B cell (primary cell): ENCODE measurements around the gene CASZ1. TPM values are rescaled to one million over a fixed set of nuclear protein-coding genes. Genes with fewer than 3 reads are reported as not detected.

Experiments used
- ATAC-seq: fragments of 200-7000 bp; cut with Tn5 transposase; one replicate; pipeline ENCODE4 v1.10.0; 2021; ENCODE audit warnings: low read depth, mild to moderate bottlenecking, moderate number of reproducible peaks, moderate library complexity
- CTCF ChIA-PET: fragments of 350-600 bp; sonication (Branson Sonifier 250); formaldehyde crosslinking; loops from one replicate; lab custom pipeline; 2021; ENCODE audit warnings: antibody characterized with exemption, inconsistent platforms; lab: Charles Lee
- POLR2A ChIA-PET: fragments of 350-600 bp; sonication (Branson Sonifier 250); formaldehyde crosslinking; loops from one replicate; lab custom pipeline; 2021; ENCODE audit warnings: antibody characterized with exemption; lab: Charles Lee
- DNase-seq: peaks from one replicate; pipeline ENCODE4 v3.0.0; 2013
- H2AFZ ChIP-seq: 2 replicates; pipeline ENCODE4 v1.6.1; 2012; ENCODE audit warnings: mild to moderate bottlenecking, low read depth, low read length; ENCODE audit not compliant: insufficient read depth, poor library complexity, severe bottlenecking
- H3K27ac ChIP-seq, 2 donors: 1 replicate in 1 of 2; 2 replicates in 1 of 2; pipeline ENCODE4 v1.5.1; 2012 to 2013; ENCODE audit warnings: low read length in 2 of 2, mild to moderate bottlenecking in 2 of 2, moderate library complexity in 1 of 2
- H3K27me3 ChIP-seq, 4 experiments: fragments of 200-600 bp in 1 of 4; sonication (generic) in 1 of 4; replicated peaks in 1 of 4; 1 replicate in 2 of 4; 2 replicates in 2 of 4; pipeline versions ENCODE4 v1.6.1 to v1.7.0; 2013 to 2016; ENCODE audit warnings: low read length in 3 of 4, mild to moderate bottlenecking in 2 of 4, mixed read lengths in 1 of 4, moderate library complexity in 1 of 4; ENCODE audit not compliant: insufficient read depth in 4 of 4, control insufficient read depth in 3 of 4; ENCODE audit errors: control extremely low read depth in 1 of 4
- H3K36me3 ChIP-seq, 2 experiments: replicated peaks in 1 of 2; 1 replicate in 1 of 2; 2 replicates in 1 of 2; pipeline versions ENCODE4 v1.6.1 to v1.7.1; 2013; ENCODE audit warnings: low read length in 1 of 2; ENCODE audit not compliant: insufficient read depth in 2 of 2, control insufficient read depth in 1 of 2; ENCODE audit errors: control extremely low read depth in 1 of 2, extremely low read depth in 1 of 2
- H3K4me1 ChIP-seq, 2 donors: fragments of 200-600 bp in 1 of 2; sonication (generic) in 1 of 2; 1 replicate in 1 of 2; 2 replicates in 1 of 2; pipeline versions ENCODE4 v1.5.1 to v1.6.1; 2013 to 2017; ENCODE audit warnings: low read length in 2 of 2; ENCODE audit not compliant: control insufficient read depth in 2 of 2, insufficient read depth in 2 of 2
- H3K4me2 ChIP-seq: replicated peaks from 2 replicates; pipeline ENCODE3; 2012; ENCODE audit warnings: mild to moderate bottlenecking, low read depth, low read length; ENCODE audit not compliant: poor library complexity, severe bottlenecking
- H3K4me3 ChIP-seq, 5 experiments: fragments of 200-600 bp in 1 of 5; sonication (generic) in 1 of 5; 1 replicate in 3 of 5; 2 replicates in 2 of 5; pipeline versions ENCODE4 v1.5.1 to v1.7.0; 2011 to 2016; ENCODE audit warnings: low read length in 4 of 5, mild to moderate bottlenecking in 4 of 5, low read depth in 2 of 5, control low read depth in 1 of 5, moderate library complexity in 1 of 5; ENCODE audit not compliant: insufficient read depth in 1 of 5; ENCODE audit errors: control extremely low read depth in 1 of 5, extremely low read depth in 1 of 5
- H3K79me2 ChIP-seq: fragments of 200-600 bp; sonication (generic); one replicate; pipeline ENCODE4 v1.6.0; 2016; ENCODE audit warnings: low read length; ENCODE audit not compliant: control insufficient read depth, insufficient read depth
- H3K9ac ChIP-seq: fragments of 200-600 bp; sonication (generic); 2 replicates; pipeline ENCODE4 v1.6.1; 2017; ENCODE audit warnings: mild to moderate bottlenecking, low read length, moderate library complexity
- H3K9me3 ChIP-seq, 3 donors: one replicate each; pipeline versions ENCODE4 v1.6.1 to v1.7.1; 2013; ENCODE audit warnings: low read length in 2 of 3; ENCODE audit not compliant: control insufficient read depth in 2 of 3, insufficient read depth in 1 of 3; ENCODE audit errors: control extremely low read depth in 1 of 3
- H4K20me1 ChIP-seq: 2 replicates; pipeline ENCODE4 v1.6.0; 2012; ENCODE audit warnings: mild to moderate bottlenecking, low read length; ENCODE audit not compliant: insufficient read depth, control insufficient read depth, poor library complexity, severe bottlenecking
- H3K27ac Mint-ChIP-seq: one replicate; pipeline ENCODE4 v1.8.0; 2021; ENCODE audit warnings: mixed read lengths
- H3K27me3 Mint-ChIP-seq: one replicate; pipeline ENCODE4 v1.8.0; 2021; ENCODE audit warnings: mixed read lengths
- H3K4me1 Mint-ChIP-seq: one replicate; pipeline ENCODE4 v1.8.0; 2021; ENCODE audit warnings: mixed read lengths
- H3K4me3 Mint-ChIP-seq: one replicate; pipeline ENCODE4 v1.8.0; 2021; ENCODE audit warnings: mixed read lengths
- H3K9me3 Mint-ChIP-seq: one replicate; pipeline ENCODE4 v1.8.0; 2022; ENCODE audit warnings: mixed read lengths; ENCODE audit not compliant: insufficient read depth
- EZH2 ChIP-seq: IDR thresholded peaks from 2 replicates; pipeline ENCODE4 v1.6.1; 2012; ENCODE audit warnings: borderline replicate concordance, low read depth, mild to moderate bottlenecking, moderate library complexity, low read length; ENCODE audit not compliant: insufficient read depth, poor library complexity, severe bottlenecking
- WGBS: methylation state at CpG from one replicate; pipeline ENCODE4 v1.1.5; 2013; ENCODE audit warnings: missing lambda C conversion rate; ENCODE audit not compliant: insufficient coverage; 5-methylcytosine and 5-hydroxymethylcytosine counted together
- intact Hi-C: fragments of 100-400 bp; cut with micrococcal nuclease; formaldehyde crosslinking; loops from one replicate; pipeline ENCODE4 v1.10.0; 2022
- polyA plus RNA-seq: library from polyadenylated mRNA; depleted of rRNA; stranded (reverse); fragments of >200 nt; gene quantifications from 2 replicates; pipeline ENCODE4 v1.2.3, GENCODE V29; 2012
- total RNA-seq, 2 donors: library from RNA; stranded (reverse); fragments of 120-200 nt in 1 of 2; gene quantifications; 1 replicate in 1 of 2; 2 replicates in 1 of 2; pipeline versions ENCODE4 v1.2.3 to v1.2.4, GENCODE V29; 2013 to 2022
- TF ChIP-seq, protein P1 (sequence below): fragments of 200-600 bp; IDR thresholded peaks from one replicate; pipeline ENCODE4 v1.8.0; 2022; ENCODE audit warnings: antibody characterized with exemption, mild to moderate bottlenecking

Gene CASZ1
- total and polyA plus RNA-seq, 2 donors (not counting 1 experiment from before 2014, with no cell fraction given) = 9.5 to 27.2 TPM

DNA sequence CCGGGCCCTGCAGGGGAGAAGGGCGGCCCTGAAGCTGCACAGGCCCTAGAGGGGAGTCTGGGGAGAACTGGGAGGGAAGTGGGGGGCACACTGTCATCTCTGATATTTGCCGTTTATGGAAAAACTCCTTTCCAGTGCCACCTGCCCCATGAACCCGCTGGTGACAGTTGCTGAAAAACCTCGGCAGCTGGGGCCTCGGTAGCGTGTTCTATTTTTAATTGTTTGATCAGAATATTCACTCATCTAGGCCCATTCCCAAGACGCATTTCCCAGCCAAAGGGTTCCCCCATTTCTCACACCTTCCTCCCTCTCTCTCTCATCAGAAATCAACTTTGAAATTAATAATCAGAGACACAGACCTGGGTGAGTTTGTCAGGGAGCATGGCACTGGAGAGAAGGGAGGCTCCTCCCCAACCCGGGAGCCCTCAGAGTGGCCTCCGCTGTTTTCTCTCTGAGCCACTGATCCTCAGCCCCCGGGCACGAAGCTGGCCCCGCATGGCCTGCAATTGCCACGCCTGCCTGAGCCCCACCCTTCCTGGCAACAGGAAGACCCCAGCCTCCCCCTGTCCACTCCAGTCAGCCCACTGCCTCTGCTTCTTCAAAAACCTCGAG lies 111.1 kb downstream of the CASZ1 start:
- no peak overlapping the region for H3K4me3 ChIP-seq
- no peak overlapping the region for H3K4me3 Mint-ChIP-seq
- peaks cover 98% of the 10 kb centered on the region for H4K20me1 ChIP-seq
- ATAC-seq (no peak), DNase-seq (no peak)
- no peak overlapping the region for H3K27ac Mint-ChIP-seq
- H3K9ac ChIP-seq = no peak overlapping the region
- WGBS = 93% methylated on average over 9 of the region's 15 CpGs
- no peak for TF ChIP-seq EZH2
- H3K27ac ChIP-seq = no peak overlapping the region
- H3K36me3 ChIP-seq = peaks cover 0 to 6% of the 10 kb centered on the region in 2 experiments
- ChIA-PET CTCF (no interaction called here), POLR2A (no interaction called here)
- no peaks in the 10 kb centered on the region for H3K9me3 ChIP-seq
- H3K79me2 ChIP-seq = peaks cover 94% of the 10 kb centered on the region
- H3K4me2 ChIP-seq = no peak overlapping the region
- no peaks in the 10 kb centered on the region for H3K27me3 ChIP-seq
- no peaks in the 10 kb centered on the region for H3K9me3 Mint-ChIP-seq
- intact Hi-C loops = no loop called here
- no peak overlapping the region for H2AFZ ChIP-seq
- H3K27me3 Mint-ChIP-seq = no peaks in the 10 kb centered on the region
- peaks cover 0 to 4% of the 10 kb centered on the region in 2 donors for H3K4me1 ChIP-seq
- peaks cover 8% of the 10 kb centered on the region for H3K4me1 Mint-ChIP-seq

DNA sequence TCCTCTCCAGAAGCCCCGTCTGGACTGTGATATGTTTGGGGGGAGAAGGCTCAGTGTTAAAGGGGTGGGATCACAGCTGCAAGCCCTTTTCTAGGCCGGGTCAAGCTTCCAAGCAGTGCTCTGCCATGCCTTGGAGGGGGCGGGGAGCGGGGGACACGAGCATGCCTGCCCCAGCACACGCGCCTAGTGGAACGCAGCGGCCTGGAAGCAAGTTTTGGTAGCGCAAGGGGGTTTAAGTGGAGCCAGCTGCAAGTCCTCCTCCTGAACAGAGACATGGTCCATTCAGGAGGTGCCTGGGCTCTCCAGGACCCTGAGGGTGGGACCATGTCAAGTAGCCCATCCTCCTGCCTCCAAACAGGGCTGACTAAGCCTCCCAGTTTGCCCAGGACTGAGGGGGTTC lies 112.2 kb downstream of the CASZ1 start:
- Histone ChIP-seq H3K4me2 (no peak overlapping the region), H3K4me1 (no peaks in the 10 kb centered on the region), H3K36me3 (peaks cover 0 to 6% of the 10 kb centered on the region in 2 experiments), H3K9ac (no peak overlapping the region), H3K27me3 (no peaks in the 10 kb centered on the region), H3K27ac (no peak overlapping the region), H3K9me3 (no peaks in the 10 kb centered on the region), H4K20me1 (peaks cover 98% of the 10 kb centered on the region), H2AFZ (no peak overlapping the region), H3K4me3 (no peak overlapping the region), H3K79me2 (peaks cover 93% of the 10 kb centered on the region)
- H3K27ac Mint-ChIP-seq = no peak overlapping the region
- no peaks in the 10 kb centered on the region for H3K9me3 Mint-ChIP-seq
- ChIA-PET POLR2A (no interaction called here), CTCF (interaction anchor here (0.6 kb wide), 1 partner anchor 74 kb away, joined by 3 read pairs; no protein-coding TSS in a partner anchor)
- no peaks in the 10 kb centered on the region for H3K27me3 Mint-ChIP-seq
- WGBS = 92% methylated on average over 9 of the region's 10 CpGs
- no peak for DNase-seq
- peaks cover 4% of the 10 kb centered on the region for H3K4me1 Mint-ChIP-seq
- TF ChIP-seq, protein P1, sequence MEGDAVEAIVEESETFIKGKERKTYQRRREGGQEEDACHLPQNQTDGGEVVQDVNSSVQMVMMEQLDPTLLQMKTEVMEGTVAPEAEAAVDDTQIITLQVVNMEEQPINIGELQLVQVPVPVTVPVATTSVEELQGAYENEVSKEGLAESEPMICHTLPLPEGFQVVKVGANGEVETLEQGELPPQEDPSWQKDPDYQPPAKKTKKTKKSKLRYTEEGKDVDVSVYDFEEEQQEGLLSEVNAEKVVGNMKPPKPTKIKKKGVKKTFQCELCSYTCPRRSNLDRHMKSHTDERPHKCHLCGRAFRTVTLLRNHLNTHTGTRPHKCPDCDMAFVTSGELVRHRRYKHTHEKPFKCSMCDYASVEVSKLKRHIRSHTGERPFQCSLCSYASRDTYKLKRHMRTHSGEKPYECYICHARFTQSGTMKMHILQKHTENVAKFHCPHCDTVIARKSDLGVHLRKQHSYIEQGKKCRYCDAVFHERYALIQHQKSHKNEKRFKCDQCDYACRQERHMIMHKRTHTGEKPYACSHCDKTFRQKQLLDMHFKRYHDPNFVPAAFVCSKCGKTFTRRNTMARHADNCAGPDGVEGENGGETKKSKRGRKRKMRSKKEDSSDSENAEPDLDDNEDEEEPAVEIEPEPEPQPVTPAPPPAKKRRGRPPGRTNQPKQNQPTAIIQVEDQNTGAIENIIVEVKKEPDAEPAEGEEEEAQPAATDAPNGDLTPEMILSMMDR = no peak
- TF ChIP-seq EZH2 = no peak
- intact Hi-C loops = no loop called here
- H3K4me3 Mint-ChIP-seq = no peak overlapping the region
- no peak for ATAC-seq
